H54 (cell line): ENCODE results near the gene YJEFN3.

ENCODE experiments used
- DNase-seq: peaks from one replicate; pipeline ENCODE4 v3.0.0; 2011; ENCODE audit warnings: low spot score, mixed read lengths; ENCODE audit not compliant: insufficient read length
- FAIRE-seq: peaks from 3 replicates; lab custom pipeline; 2011; peaks lifted over from hg19 to GRCh38; lab: Jason Lieb, UNC
- POLR2A ChIP-seq: IDR thresholded peaks from 2 replicates; pipeline ENCODE4 v1.6.1; 2011; ENCODE audit warnings: low read depth, mild to moderate bottlenecking, low read length

The YJEFN3 gene

GRCh38 chr19:19502808-19503602 lies 25.7 kb upstream of the YJEFN3 start:
- DNase-seq = no peak
- TF ChIP-seq POLR2A = no peak
- no peak for FAIRE-seq

- TF ChIP-seq POLR2A = no peak
- DNase-seq = no peak
These were observed 23.7 kb upstream of the YJEFN3 start for GRCh38 chr19:19504754-19505668.

GRCh38 chr19:19505669-19506326 lies 22.9 kb upstream of the YJEFN3 start:
- FAIRE-seq = no peak
- TF ChIP-seq POLR2A = no peak
- no peak for DNase-seq

More at GRCh38 chr19:19504754-19505668, 23.7 kb upstream of the YJEFN3 start:
- FAIRE-seq = no peak

- FAIRE-seq (no peak), DNase-seq (no peak)
- TF ChIP-seq POLR2A = no peak
These were observed 22.1 kb upstream of the YJEFN3 start for GRCh38 chr19:19506592-19506991.

- no peak for TF ChIP-seq POLR2A
- FAIRE-seq (no peak), DNase-seq (no peak)
These were observed 21.4 kb upstream of the YJEFN3 start for GRCh38 chr19:19507354-19507753.

GRCh38 chr19:19508217-19508616 lies 20.5 kb upstream of the YJEFN3 start:
- FAIRE-seq (no peak), DNase-seq (no peak)
- no peak for TF ChIP-seq POLR2A

- DNase-seq (no peak), FAIRE-seq (no peak)
- no peak for TF ChIP-seq POLR2A
These were observed 18.3 kb upstream of the YJEFN3 start for GRCh38 chr19:19510432-19510831.

- FAIRE-seq = no peak
- DNase-seq = no peak
- no peak for TF ChIP-seq POLR2A
These were observed 15.0 kb upstream of the YJEFN3 start for GRCh38 chr19:19513682-19514081.

- DNase-seq (no peak), FAIRE-seq (no peak)
- no peak for TF ChIP-seq POLR2A
These were observed 14.5 kb upstream of the YJEFN3 start for GRCh38 chr19:19514215-19514657.

- DNase-seq (no peak), FAIRE-seq (no peak)
These were observed 13.7 kb upstream of the YJEFN3 start, which contains the start of gene TSSK6 for GRCh38 chr19:19514881-19515641. Gene TSSK6 (minus strand): TSS chr19:19515548. CDS start chr19:19515427, 121 bp downstream.

GRCh38 chr19:19515642-19516519 lies 12.8 kb upstream of the YJEFN3 start, which contains the start of gene NDUFA13:
Gene NDUFA13 (plus strand): TSS chr19:19516225. CDS start chr19:19516239, 14 bp downstream.
- peak; percentile 75 for TF ChIP-seq POLR2A
- DNase-seq (peak; percentile 90), FAIRE-seq (no peak)

More at GRCh38 chr19:19514881-19515641, 13.7 kb upstream of the YJEFN3 start, which contains the start of gene TSSK6:
- TF ChIP-seq POLR2A = no peak

- DNase-seq = no peak
- no peak for TF ChIP-seq POLR2A
- FAIRE-seq = no peak
These were observed 11.5 kb upstream of the YJEFN3 start for GRCh38 chr19:19517235-19517619.
